Chondrocyte (in vitro differentiated cells): ENCODE results near the gene RNASEH1. TPM values are rescaled to one million over a fixed set of nuclear protein-coding genes. Genes with fewer than 3 reads are reported as not detected.

Source experiments
- DNase-seq: peaks from one replicate; pipeline ENCODE4 v3.0.0; 2021; ENCODE audit warnings: mixed read lengths, low spot score
- H3K27ac Mint-ChIP-seq: one replicate; pipeline ENCODE4 v1.8.0; 2021; ENCODE audit warnings: mild to moderate bottlenecking, moderate library complexity, mixed read lengths; ENCODE audit not compliant: unreplicated experiment
- H3K27me3 Mint-ChIP-seq: 2 replicates; pipeline ENCODE4 v1.8.0; 2021; ENCODE audit warnings: low read depth, mixed read lengths
- H3K36me3 Mint-ChIP-seq: 2 replicates; pipeline ENCODE4 v1.8.0; 2021; ENCODE audit warnings: low read depth, mixed read lengths
- H3K4me1 Mint-ChIP-seq: 2 replicates; pipeline ENCODE4 v1.8.0; 2021; ENCODE audit warnings: low read depth, mild to moderate bottlenecking, mixed read lengths
- H3K4me3 Mint-ChIP-seq: one replicate; pipeline ENCODE4 v1.8.0; 2021; ENCODE audit warnings: mild to moderate bottlenecking, moderate library complexity, mixed read lengths; ENCODE audit not compliant: unreplicated experiment
- H3K9me3 Mint-ChIP-seq: 2 replicates; pipeline ENCODE4 v1.8.0; 2021; ENCODE audit warnings: low read depth, mixed read lengths
- CTCF ChIP-seq: fragments of 200-600 bp; sonication (generic); IDR thresholded peaks from 2 replicates; pipeline ENCODE4 v1.5.0; 2021; ENCODE audit warnings: antibody characterized with exemption, mild to moderate bottlenecking, moderate library complexity
- total RNA-seq: library from RNA; stranded (reverse); gene quantifications from 3 replicates; pipeline ENCODE4 v1.2.1, GENCODE V29; 2021

Gene RNASEH1
- total RNA-seq, 1 donor from 2014 or later, result 28.9 TPM

- no peaks in the 10 kb centered on the region for H3K4me1 Mint-ChIP-seq
- H3K27me3 Mint-ChIP-seq, result peaks cover 9% of the 10 kb centered on the region
- TF ChIP-seq CTCF, result no peak
- no peak overlapping the region for H3K4me3 Mint-ChIP-seq
- no peaks in the 10 kb centered on the region for H3K9me3 Mint-ChIP-seq
- peak; percentile 39 for DNase-seq
- H3K36me3 Mint-ChIP-seq, result no peaks in the 10 kb centered on the region
- H3K27ac Mint-ChIP-seq, result no peak overlapping the region
Measured at GRCh38 chr2:3600256-3600855, 42.2 kb upstream of the RNASEH1 start.

GRCh38 chr2:3598912-3599854 is 41.0 kb upstream of the RNASEH1 start:
- TF ChIP-seq CTCF, result no peak
- Mint-ChIP-seq H3K36me3 (no peaks in the 10 kb centered on the region), H3K4me3 (no peak overlapping the region), H3K27me3 (peaks cover 9% of the 10 kb centered on the region), H3K27ac (no peak overlapping the region), H3K9me3 (no peaks in the 10 kb centered on the region), H3K4me1 (peaks cover 3% of the 10 kb centered on the region)
- DNase-seq, result peak; percentile 78

GRCh38 chr2:3598197-3598910 is 40.2 kb upstream of the RNASEH1 start:
- Mint-ChIP-seq H3K9me3 (no peaks in the 10 kb centered on the region), H3K27ac (no peak overlapping the region), H3K4me1 (peaks cover 3% of the 10 kb centered on the region), H3K4me3 (no peak overlapping the region), H3K27me3 (peaks cover 9% of the 10 kb centered on the region), H3K36me3 (no peaks in the 10 kb centered on the region)
- TF ChIP-seq CTCF, result no peak
- DNase-seq, result peak; percentile 92

GRCh38 chr2:3597567-3597966 is 39.4 kb upstream of the RNASEH1 start:
- no peak for TF ChIP-seq CTCF
- Mint-ChIP-seq H3K4me3 (no peak overlapping the region), H3K4me1 (peaks cover 3% of the 10 kb centered on the region), H3K36me3 (no peaks in the 10 kb centered on the region), H3K27ac (no peak overlapping the region), H3K9me3 (no peaks in the 10 kb centered on the region), H3K27me3 (peaks cover 6% of the 10 kb centered on the region)
- DNase-seq, result no peak

- Mint-ChIP-seq H3K9me3 (no peaks in the 10 kb centered on the region), H3K36me3 (no peaks in the 10 kb centered on the region), H3K4me3 (no peak overlapping the region), H3K27me3 (peaks cover 2% of the 10 kb centered on the region), H3K27ac (no peak overlapping the region), H3K4me1 (peaks cover 3% of the 10 kb centered on the region)
- DNase-seq, result peak; percentile 72
- no peak for TF ChIP-seq CTCF
Measured at GRCh38 chr2:3596901-3597417, 38.8 kb upstream of the RNASEH1 start.
